ENCODE measurements around the gene PCTP.

- TF ChIP-seq TAF1 (IDR thresholded peaks at IDR 0.05; ENCODE audit: borderline replicate concordance, low read depth, low read length) (no peak), SIN3A (IDR thresholded peaks at IDR 0.05; ENCODE audit: borderline replicate concordance, low read depth, low read length) (no peak), CTCF (IDR thresholded peaks at IDR 0.05) (no peak), GABPA (IDR thresholded peaks at IDR 0.05; ENCODE audit: low read depth) (no peak)
Measured at GRCh38 chr17:55814377-55814776, 63.5 kb downstream of the PCTP start.
